ENCODE results near the gene UBE2U.
"Not testable (repeated sequence)": the region's sequence is repeated elsewhere in the genome, so short reads cannot be mapped to it uniquely, and the experiment has no call there.

The UBE2U gene

GRCh38 chr1:64241069-64241468, 37.6 kb downstream of the UBE2U start:
- DNase-seq (ENCODE audit: low spot score) = no peak

GRCh38 chr1:64242895-64243756, 39.7 kb downstream of the UBE2U start:
- DNase-seq (ENCODE audit: low spot score) = no peak

- DNase-seq (ENCODE audit: low spot score) = no peak
These were observed 40.3 kb downstream of the UBE2U start for GRCh38 chr1:64243757-64244080.

- no peak for DNase-seq (ENCODE audit: low spot score)
These were observed 42.1 kb downstream of the UBE2U start for GRCh38 chr1:64245495-64245894.

DNA sequence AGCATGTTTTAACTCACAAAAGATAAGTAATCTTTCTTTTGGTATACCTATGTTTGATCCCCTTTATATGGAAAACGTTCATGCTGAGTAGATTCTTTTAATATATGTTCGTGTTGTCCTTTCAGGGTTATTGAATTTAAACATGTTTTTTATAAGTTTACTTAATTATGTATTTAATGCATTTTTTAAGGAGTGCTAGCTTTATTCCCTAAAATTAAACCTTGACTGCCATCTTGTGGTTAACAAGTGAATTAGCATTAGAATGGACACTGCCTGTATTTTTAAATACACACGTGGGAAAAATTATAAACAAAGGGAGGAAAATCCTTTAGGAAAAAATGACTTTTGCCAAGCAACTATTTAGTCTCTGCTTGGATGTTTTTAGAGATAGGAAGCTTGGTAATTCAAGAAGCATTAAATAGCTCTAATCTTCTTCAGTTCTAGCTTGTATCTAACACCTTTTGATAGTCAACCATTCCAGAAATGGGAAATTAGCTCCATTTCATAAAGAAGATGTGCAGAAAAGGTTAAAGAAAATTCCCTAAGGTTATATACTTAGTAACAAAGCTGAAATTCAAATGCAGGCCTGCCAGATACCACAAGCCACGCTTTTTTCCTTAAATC, 43.0 kb downstream of the UBE2U start:
- DNase-seq (ENCODE audit: low spot score) = no peak

DNA sequence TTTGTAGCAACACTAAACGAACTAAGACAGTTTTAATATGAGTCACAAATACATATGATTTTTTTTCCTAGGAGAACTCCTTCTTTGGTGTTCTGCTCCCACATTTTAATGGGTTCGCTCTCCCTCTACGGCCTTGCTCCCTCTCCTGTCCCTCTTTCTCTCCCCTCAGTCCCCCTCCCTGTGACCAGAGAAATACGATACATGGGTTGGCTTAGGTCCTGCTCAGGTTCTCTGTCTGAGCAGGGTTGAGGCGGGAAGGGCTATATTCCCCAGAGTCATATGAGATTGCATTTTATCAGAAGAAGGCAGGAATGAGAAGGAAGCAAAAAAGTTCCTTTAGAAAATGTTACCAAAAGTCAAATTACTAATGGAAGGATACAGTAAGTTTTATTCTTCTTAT, 44.6 kb downstream of the UBE2U start:
- DNase-seq (ENCODE audit: low spot score) = no peak

DNA sequence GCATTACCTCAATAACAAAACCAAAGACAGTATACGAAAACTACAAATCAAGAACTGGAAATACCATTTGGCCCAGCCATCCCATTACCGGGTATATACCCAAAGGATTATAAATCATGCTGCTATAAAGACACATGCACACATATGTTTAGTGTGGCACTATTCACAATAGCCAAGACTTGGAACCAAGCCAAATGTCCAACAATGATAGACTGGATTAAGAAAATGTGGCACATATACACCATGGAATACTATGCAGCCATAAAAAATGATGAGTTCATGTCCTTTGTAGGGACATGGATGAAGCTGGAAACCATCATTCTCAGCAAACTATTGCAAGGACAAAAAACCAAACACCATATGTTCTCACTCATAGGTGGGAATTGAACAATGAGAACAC, 47.0 kb downstream of the UBE2U start:
- DNase-seq (ENCODE audit: low spot score) = not testable (repeated sequence)

DNA sequence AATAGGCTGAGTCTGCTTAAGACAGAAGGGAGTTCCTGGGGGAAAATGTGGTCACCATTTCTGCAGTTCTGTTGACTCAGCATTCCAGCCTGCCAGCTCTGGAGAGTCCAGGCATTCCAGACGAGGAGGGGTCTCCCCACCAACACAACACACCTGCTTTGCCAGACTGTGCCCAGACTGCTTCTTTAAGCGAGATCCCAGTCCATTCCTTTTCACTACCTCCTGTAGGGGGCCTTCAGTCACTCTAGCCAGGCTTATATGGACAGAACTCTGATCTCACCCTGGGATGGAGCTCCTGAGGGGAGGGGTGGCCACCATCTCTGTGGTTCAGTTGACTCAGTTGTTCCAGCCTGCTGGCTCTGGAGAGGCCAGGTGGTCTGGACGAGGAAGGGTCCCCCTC, 48.5 kb downstream of the UBE2U start:
- DNase-seq (ENCODE audit: low spot score) = no peak

- not testable (repeated sequence) for DNase-seq (ENCODE audit: low spot score)
These were observed 53.8 kb downstream of the UBE2U start for GRCh38 chr1:64257233-64257632.

GRCh38 chr1:64258444-64258843, 55.0 kb downstream of the UBE2U start:
- DNase-seq (ENCODE audit: low spot score) = not testable (repeated sequence)

DNA sequence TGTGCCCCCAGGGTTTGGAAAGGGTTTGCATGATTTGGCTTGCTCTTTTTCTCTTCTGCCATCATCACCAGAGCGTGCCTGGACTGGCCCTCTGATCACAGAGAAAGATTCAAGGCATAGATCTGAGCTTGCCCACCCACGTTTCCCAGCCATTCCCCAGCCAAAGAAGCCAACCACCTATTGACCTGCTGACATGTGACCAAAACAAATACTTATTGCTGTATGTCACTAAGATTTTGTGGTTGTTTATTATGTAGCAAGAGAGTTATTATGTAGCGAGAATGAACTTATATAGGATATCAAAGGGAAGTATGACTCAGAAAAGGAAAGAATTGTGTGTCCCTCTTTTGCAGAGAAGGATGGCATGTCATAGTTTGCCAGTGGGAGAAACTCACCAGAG, 59.9 kb downstream of the UBE2U start:
- no peak for DNase-seq (ENCODE audit: low spot score)

- DNase-seq (ENCODE audit: low spot score) = no peak
These were observed 60.4 kb downstream of the UBE2U start for GRCh38 chr1:64263856-64264255.

DNA sequence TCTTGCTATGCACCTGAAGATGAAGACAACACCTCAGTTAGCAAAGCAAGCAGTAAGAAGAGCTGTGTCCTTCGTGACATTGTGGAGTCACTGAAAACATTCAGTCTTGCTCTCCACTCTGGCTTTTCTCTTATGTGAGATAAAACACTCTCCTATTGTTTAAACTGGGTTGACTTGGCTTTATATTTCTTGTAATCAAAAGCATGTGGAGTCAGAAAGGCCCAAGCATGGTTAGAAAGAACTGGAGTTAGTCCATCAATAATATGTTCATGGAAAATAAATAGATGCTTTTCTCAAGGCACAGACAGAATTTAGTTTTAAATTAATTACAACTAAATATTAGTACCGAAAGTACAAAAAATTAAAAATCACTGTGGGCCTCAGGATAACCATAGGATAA, 61.7 kb downstream of the UBE2U start:
- no peak for DNase-seq (ENCODE audit: low spot score)

- DNase-seq (ENCODE audit: low spot score) = no peak
These were observed 63.6 kb downstream of the UBE2U start for GRCh38 chr1:64266991-64267390.

GRCh38 chr1:64268653-64269557, 65.5 kb downstream of the UBE2U start:
- peak; percentile 64 for DNase-seq (ENCODE audit: low spot score)

- no peak for DNase-seq (ENCODE audit: low spot score)
These were observed 66.1 kb downstream of the UBE2U start for GRCh38 chr1:64269558-64269884.

GRCh38 chr1:64280001-64280400, 76.6 kb downstream of the UBE2U start:
- no peak for DNase-seq (ENCODE audit: low spot score)

GRCh38 chr1:64282351-64282750, 78.9 kb downstream of the UBE2U start:
- DNase-seq (ENCODE audit: low spot score) = no peak

- no peak for DNase-seq (ENCODE audit: low spot score)
These were observed 83.6 kb downstream of the UBE2U start for GRCh38 chr1:64287071-64287470.

DNA sequence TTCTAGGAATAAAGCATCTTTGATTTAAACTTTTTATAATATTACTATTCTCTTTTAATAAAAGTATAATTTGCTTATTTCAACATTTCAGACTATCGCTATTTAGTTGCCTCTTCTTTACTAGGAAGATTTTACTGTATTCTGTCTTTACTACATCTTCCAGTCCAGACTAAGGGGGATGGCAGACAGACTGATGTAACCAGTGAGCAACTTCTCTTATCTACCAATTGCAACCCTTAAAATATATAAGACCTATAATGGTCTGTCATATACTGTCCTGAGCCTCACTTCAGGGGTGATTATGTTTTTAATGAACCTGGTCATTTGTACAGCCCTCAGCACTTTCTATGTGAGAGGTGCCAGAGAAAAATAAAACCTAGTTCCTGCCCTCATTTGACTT, 87.0 kb downstream of the UBE2U start:
- no peak for DNase-seq (ENCODE audit: low spot score)

GRCh38 chr1:64291931-64292330, 88.5 kb downstream of the UBE2U start:
- no peak for DNase-seq (ENCODE audit: low spot score)

DNA sequence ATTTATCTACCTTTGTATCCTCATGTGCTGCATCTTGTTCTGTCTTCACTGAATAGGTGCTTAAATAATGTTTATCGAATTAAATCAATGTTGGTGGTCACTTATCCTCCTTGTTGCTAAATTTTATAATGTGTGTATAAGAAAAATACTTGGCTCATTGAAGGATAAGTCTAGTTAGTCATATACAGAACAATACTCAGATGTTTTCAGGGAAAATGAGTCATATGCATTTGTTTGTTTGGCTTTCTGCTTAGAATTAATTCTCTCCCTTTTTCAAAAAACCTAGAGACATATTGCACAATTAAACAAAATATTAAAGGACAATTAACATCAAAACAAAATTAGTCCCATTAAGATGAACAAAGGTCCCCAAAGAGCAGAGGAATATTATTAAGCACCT, 89.0 kb downstream of the UBE2U start:
- DNase-seq (ENCODE audit: low spot score) = no peak

GRCh38 chr1:64293820-64294219, 90.4 kb downstream of the UBE2U start:
- no peak for DNase-seq (ENCODE audit: low spot score)
